ENCODE data around the gene TMEM31.

The TMEM31 gene

GRCh38 chrX:103669745-103670144, 41.0 kb upstream of the TMEM31 start:
- Histone ChIP-seq H2AFZ (ENCODE audit: low read length) (no peak overlapping the region), H4K20me1 (ENCODE audit: insufficient read depth, low read length, poor library complexity, severe bottlenecking) (no peaks in the 10 kb centered on the region), H3K9me3 (ENCODE audit: insufficient read depth, low read depth, low read length) (no peaks in the 10 kb centered on the region), H3K79me2 (ENCODE audit: insufficient read depth, low read length) (no peaks in the 10 kb centered on the region), H3K9ac (ENCODE audit: low read depth, low read length, poor library complexity, severe bottlenecking) (no peak overlapping the region), H3K4me3 (ENCODE audit: low read length, poor library complexity, severe bottlenecking) (no peak overlapping the region), H3K9me2 (replicated peaks; ENCODE audit: low read depth, low read length) (no peaks in the 10 kb centered on the region), H3K4me1 (ENCODE audit: insufficient read depth, low read length, poor library complexity, severe bottlenecking) (no peaks in the 10 kb centered on the region), H3F3A (ENCODE audit: low read depth) (no peaks in the 10 kb centered on the region), H3K27me3 (ENCODE audit: insufficient read depth, low read length, poor library complexity, severe bottlenecking) (no peaks in the 10 kb centered on the region), H3K36me3 (ENCODE audit: insufficient read depth, low read length) (no peaks in the 10 kb centered on the region), H3K4me2 (ENCODE audit: low read depth, low read length, poor library complexity, severe bottlenecking) (no peak overlapping the region)
- TF ChIP-seq, protein P1, sequence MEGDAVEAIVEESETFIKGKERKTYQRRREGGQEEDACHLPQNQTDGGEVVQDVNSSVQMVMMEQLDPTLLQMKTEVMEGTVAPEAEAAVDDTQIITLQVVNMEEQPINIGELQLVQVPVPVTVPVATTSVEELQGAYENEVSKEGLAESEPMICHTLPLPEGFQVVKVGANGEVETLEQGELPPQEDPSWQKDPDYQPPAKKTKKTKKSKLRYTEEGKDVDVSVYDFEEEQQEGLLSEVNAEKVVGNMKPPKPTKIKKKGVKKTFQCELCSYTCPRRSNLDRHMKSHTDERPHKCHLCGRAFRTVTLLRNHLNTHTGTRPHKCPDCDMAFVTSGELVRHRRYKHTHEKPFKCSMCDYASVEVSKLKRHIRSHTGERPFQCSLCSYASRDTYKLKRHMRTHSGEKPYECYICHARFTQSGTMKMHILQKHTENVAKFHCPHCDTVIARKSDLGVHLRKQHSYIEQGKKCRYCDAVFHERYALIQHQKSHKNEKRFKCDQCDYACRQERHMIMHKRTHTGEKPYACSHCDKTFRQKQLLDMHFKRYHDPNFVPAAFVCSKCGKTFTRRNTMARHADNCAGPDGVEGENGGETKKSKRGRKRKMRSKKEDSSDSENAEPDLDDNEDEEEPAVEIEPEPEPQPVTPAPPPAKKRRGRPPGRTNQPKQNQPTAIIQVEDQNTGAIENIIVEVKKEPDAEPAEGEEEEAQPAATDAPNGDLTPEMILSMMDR (conservative IDR thresholded peaks at IDR 0.05; ENCODE audit: low read length): no peak
- TF ChIP-seq EZH2phosphoT487 (IDR thresholded peaks at IDR 0.05; ENCODE audit: borderline replicate concordance): no peak

GRCh38 chrX:103674531-103675454, 35.9 kb upstream of the TMEM31 start:
- no peak for TF ChIP-seq EZH2phosphoT487 (IDR thresholded peaks at IDR 0.05; ENCODE audit: borderline replicate concordance)
- TF ChIP-seq, protein P1 (conservative IDR thresholded peaks at IDR 0.05; ENCODE audit: low read length): no peak
- Histone ChIP-seq H3K9me3 (ENCODE audit: insufficient read depth, low read depth, low read length) (no peaks in the 10 kb centered on the region), H3K9ac (ENCODE audit: low read depth, low read length, poor library complexity, severe bottlenecking) (no peak overlapping the region), H4K20me1 (ENCODE audit: insufficient read depth, low read length, poor library complexity, severe bottlenecking) (no peaks in the 10 kb centered on the region), H3K36me3 (ENCODE audit: insufficient read depth, low read length) (peaks cover 34% of the 10 kb centered on the region; the same call in 1 of the 2 replicates), H3K4me2 (ENCODE audit: low read depth, low read length, poor library complexity, severe bottlenecking) (no peak overlapping the region), H3K27me3 (ENCODE audit: insufficient read depth, low read length, poor library complexity, severe bottlenecking) (no peaks in the 10 kb centered on the region), H3K79me2 (ENCODE audit: insufficient read depth, low read length) (no peaks in the 10 kb centered on the region), H2AFZ (ENCODE audit: low read length) (no peak overlapping the region), H3K4me3 (ENCODE audit: low read length, poor library complexity, severe bottlenecking) (no peak overlapping the region), H3K4me1 (ENCODE audit: insufficient read depth, low read length, poor library complexity, severe bottlenecking) (no peaks in the 10 kb centered on the region), H3F3A (ENCODE audit: low read depth) (no peaks in the 10 kb centered on the region), H3K9me2 (replicated peaks; ENCODE audit: low read depth, low read length) (no peaks in the 10 kb centered on the region)

- Histone ChIP-seq H3F3A (ENCODE audit: low read depth) (no peaks in the 10 kb centered on the region), H3K4me3 (ENCODE audit: low read length, poor library complexity, severe bottlenecking) (no peak overlapping the region), H3K9me3 (ENCODE audit: insufficient read depth, low read depth, low read length) (no peaks in the 10 kb centered on the region), H3K36me3 (ENCODE audit: insufficient read depth, low read length) (peaks cover 48% of the 10 kb centered on the region; the same call in 1 of the 2 replicates), H3K4me1 (ENCODE audit: insufficient read depth, low read length, poor library complexity, severe bottlenecking) (no peaks in the 10 kb centered on the region), H3K27me3 (ENCODE audit: insufficient read depth, low read length, poor library complexity, severe bottlenecking) (no peaks in the 10 kb centered on the region), H3K79me2 (ENCODE audit: insufficient read depth, low read length) (peaks cover 20% of the 10 kb centered on the region), H3K9me2 (replicated peaks; ENCODE audit: low read depth, low read length) (no peaks in the 10 kb centered on the region), H3K4me2 (ENCODE audit: low read depth, low read length, poor library complexity, severe bottlenecking) (no peak overlapping the region), H2AFZ (ENCODE audit: low read length) (no peak overlapping the region), H4K20me1 (ENCODE audit: insufficient read depth, low read length, poor library complexity, severe bottlenecking) (peaks cover 18% of the 10 kb centered on the region), H3K9ac (ENCODE audit: low read depth, low read length, poor library complexity, severe bottlenecking) (no peak overlapping the region)
- TF ChIP-seq, protein P1 (conservative IDR thresholded peaks at IDR 0.05; ENCODE audit: low read length): no peak
- no peak for TF ChIP-seq EZH2phosphoT487 (IDR thresholded peaks at IDR 0.05; ENCODE audit: borderline replicate concordance)
Observed at GRCh38 chrX:103678199-103678993, 32.3 kb upstream of the TMEM31 start.
